COR-L47 (cell line): Measurements from ENCODE around the gene OTUD4.
"Not testable (repeated sequence)": the region's sequence is repeated elsewhere in the genome, so short reads cannot be mapped to it uniquely, and the experiment has no call there.

Experiments used
- DNase-seq: peaks from one replicate; lab custom pipeline; 2025; lab: John Stamatoyannopoulos, UW

OTUD4 gene, protein sequence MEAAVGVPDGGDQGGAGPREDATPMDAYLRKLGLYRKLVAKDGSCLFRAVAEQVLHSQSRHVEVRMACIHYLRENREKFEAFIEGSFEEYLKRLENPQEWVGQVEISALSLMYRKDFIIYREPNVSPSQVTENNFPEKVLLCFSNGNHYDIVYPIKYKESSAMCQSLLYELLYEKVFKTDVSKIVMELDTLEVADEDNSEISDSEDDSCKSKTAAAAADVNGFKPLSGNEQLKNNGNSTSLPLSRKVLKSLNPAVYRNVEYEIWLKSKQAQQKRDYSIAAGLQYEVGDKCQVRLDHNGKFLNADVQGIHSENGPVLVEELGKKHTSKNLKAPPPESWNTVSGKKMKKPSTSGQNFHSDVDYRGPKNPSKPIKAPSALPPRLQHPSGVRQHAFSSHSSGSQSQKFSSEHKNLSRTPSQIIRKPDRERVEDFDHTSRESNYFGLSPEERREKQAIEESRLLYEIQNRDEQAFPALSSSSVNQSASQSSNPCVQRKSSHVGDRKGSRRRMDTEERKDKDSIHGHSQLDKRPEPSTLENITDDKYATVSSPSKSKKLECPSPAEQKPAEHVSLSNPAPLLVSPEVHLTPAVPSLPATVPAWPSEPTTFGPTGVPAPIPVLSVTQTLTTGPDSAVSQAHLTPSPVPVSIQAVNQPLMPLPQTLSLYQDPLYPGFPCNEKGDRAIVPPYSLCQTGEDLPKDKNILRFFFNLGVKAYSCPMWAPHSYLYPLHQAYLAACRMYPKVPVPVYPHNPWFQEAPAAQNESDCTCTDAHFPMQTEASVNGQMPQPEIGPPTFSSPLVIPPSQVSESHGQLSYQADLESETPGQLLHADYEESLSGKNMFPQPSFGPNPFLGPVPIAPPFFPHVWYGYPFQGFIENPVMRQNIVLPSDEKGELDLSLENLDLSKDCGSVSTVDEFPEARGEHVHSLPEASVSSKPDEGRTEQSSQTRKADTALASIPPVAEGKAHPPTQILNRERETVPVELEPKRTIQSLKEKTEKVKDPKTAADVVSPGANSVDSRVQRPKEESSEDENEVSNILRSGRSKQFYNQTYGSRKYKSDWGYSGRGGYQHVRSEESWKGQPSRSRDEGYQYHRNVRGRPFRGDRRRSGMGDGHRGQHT

DNA sequence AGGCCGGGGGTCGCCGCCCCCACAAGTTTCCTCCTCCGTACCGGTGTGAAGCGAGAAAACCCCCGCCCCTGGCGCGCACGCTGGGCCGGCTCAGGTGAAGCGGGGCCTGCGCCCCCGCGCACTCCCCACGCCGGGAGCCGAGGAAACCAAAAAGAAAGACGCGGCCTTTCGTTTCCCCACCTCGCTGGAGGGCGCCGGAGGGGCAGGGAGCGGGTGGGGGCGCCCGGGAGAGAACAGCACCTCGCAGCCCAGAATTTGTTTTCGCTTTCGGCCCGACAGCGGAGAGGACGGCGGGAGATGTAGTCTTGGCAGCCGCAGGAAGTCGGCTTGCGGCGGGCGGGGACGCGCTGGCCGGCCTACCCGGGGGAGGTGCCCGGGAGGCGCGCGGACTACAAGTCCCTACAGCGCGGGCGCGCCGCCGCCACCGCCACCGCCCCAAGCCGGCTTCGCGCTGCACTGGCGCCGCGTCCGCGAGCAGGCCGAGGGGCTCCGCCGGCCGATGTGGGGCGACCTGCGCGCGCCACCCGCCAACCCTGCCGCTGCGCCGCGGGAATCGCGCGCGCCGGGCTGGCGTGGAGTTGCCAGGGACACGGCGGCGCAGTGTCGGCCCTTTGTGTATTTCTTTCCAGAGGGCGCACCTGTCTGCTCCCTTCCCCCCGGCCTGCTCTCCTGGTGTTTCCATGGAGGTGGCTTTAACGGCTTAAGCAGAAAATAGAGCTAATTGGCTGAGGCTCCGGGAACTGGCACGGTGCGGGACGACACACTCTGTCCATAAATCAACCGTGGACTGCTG is at the start of gene OTUD4:
Gene OTUD4, minus strand, starts transcription at position 292 of the 793 bp plus-strand sequence. CDS start 616 bp downstream, outside the sequence.
- DNase-seq = peak; percentile 99

DNA sequence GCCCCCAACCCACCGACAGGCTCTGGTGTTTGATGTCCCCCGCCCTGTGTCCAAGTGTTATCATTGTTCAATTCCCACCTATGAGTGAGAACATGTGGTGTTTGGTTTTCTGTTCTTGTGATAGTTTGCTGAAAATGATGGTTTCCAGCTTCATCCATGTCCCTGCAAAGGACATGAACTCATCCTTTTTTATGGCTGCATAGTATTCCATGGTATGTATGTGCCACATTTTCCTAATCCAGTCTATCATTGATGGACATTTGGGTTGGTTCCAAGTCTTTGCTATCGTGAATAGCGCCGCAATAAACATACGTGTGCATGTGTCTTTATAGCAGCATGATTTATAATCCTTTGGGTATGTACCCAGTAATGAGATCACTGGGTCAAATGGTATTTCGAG is 42.8 kb upstream of the OTUD4 start:
- DNase-seq = not testable (repeated sequence)

DNA sequence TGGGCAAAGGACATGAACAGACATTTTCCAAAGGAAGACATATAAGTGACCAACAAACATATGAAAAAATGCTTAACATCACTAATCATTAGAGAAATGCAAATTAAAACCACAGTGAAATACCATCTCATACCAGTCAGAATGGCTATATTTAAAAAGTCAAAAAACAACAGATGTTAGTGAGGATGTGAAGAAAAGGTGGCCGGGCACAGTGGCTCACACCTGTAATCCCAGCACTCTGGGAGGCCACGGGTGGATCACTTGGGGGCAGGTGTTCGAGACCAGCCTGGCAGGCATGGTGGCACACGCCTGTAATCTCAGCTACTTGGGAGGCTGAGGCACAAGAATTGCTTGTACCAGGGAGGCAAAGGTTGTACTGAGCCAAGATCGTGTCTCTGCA is 41.1 kb upstream of the OTUD4 start:
- not testable (repeated sequence) for DNase-seq

DNA sequence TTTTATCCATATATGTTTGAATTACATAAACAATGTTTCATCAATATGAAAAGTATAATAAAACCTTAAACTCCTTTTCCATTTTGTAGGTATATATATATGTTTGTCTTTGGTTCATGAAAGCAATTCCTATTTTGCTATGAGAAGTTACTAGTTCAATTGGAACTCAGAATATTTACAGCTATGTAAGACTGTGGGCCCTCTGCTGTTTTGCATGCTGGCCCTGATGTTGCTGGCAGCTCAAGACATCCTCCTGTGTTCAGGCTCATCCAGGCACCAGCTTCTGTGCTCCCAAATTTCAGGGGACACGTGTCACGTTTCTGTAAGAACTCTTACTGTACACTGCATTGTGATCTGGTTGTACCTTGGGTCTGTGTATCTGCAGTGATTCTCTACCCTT is 38.7 kb upstream of the OTUD4 start:
- no peak for DNase-seq

DNA sequence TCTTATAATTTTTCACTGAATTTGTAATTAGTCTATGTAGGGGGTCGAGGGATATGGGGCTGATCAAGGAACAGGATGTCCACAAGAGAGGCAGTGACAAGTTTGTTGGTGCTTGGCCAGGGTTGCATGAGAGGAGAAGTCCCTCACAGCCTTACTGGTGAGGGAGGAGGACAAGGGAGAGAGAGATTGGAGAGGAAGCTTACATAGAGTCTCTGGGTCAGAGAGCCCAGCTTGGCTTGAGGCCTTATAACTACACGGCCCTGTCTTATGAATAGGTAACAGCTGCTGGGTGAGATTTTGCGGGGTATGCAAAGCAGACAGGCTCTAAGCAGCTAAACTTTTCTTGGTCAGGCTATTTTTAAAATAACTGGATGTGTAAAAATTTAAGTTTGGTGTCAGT is 37.9 kb upstream of the OTUD4 start:
- no peak for DNase-seq

DNA sequence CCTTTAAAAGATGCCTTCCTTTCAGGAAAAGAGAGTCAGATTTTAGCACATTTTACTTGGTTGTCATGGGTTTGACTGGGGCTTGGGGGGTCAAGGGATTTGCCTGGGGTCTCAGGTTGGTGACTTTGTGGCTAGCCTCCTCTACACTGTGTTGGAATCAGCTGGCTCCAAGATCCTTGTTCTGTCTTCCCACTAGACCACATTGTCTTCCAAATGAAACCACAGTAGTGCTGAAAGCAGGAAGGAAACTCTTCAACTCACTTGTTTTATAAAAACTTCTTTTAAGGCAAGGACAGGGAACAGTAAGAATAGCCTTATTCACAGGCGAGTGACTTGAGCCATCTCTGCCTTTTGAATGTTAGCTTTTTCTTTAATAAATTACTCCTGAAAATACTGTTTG is 37.0 kb upstream of the OTUD4 start:
- DNase-seq = no peak

DNA sequence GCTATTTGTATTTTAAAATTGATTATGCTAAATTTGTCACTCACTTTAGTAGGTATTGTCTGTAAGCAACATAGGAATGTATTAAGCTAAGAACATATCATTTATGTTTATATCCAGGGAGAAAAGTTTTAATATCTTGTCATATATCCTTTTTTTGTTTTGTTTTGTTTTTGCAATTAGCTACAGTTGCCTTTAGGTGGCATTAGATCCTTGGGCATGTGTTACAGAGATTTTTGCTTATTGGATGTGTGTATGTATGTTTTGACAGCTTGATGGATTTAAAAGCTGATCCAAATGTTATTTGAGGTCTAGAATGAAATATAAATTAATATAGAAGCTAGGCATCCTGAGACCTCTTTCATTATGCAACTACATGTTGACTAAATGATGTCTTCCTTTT is 36.1 kb upstream of the OTUD4 start:
- peak; percentile 15 for DNase-seq

DNA sequence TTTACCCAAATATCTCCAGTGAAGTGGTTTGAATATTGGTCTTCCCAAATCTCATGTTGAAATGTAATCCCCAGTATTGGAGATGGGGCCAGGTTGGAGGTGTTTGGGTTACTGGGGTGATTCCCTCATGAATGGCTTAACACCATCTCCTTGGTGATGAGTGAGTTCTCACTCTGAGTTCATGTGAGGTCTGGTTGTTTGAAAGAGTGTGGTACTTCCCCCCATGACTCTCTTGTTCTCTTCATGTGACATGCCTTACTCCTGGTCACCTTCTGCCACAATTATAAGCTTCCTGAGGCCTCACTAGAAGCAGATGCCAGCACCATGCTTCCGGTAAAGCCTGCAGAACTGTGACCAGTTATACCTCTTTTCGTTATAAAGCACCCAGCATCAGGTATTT is 32.9 kb upstream of the OTUD4 start:
- DNase-seq = no peak

DNA sequence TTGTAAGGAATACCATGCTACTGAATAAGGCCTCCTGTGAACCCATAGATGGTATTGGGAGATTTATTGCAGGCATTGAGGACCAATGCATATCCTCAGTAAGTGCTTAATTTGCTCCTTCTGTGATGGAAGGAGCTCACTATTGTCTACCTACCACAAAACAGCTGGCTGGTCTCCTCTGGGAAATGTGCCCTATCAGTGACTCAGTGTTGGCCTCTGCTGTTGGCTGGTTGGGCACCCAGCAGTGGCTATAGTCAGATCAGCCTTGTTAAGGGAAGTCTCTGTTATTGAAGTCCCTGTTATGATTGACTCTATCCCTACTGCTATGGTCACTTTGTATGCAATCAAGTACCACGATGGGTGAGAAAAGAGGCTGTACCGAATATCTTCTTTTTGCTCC is 27.5 kb upstream of the OTUD4 start:
- no peak for DNase-seq

DNA sequence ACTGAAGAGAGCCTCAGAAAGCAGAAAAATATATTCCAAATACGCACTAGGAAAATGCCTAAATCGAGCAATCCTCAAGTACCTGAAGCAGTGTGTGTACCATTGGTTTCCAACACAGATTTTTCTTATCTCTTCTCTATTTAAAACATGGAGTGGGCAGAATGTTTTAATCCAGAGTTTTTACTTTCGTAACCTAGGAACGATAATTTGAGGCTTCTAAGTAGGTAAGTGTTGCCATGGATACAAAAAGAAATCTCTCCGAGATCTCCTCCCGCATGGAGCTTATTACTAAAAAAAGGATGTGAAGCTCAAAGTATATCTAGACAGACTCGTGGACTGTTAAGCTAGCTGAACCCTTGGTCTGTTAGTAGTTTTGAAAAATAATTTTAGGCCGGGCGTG is 23.0 kb upstream of the OTUD4 start:
- no peak for DNase-seq

DNA sequence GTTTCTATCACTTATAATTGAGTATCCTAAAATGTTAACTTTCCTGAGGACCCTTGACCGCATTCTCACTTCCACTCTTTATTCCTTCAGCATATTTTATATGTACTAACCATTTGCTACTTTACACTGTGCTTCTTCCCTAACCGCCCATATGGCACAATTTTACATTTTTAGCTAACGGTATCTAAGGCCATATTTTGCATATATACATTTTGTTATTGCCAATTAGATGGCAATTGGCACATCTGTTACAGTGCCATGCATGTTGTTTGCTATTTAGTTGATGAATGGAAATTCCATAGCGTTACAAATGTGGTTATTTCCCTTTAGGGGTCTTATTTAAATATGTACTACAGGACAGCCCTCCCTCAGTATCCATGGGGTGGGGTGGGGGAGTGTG is 20.0 kb upstream of the OTUD4 start:
- no peak for DNase-seq

DNA sequence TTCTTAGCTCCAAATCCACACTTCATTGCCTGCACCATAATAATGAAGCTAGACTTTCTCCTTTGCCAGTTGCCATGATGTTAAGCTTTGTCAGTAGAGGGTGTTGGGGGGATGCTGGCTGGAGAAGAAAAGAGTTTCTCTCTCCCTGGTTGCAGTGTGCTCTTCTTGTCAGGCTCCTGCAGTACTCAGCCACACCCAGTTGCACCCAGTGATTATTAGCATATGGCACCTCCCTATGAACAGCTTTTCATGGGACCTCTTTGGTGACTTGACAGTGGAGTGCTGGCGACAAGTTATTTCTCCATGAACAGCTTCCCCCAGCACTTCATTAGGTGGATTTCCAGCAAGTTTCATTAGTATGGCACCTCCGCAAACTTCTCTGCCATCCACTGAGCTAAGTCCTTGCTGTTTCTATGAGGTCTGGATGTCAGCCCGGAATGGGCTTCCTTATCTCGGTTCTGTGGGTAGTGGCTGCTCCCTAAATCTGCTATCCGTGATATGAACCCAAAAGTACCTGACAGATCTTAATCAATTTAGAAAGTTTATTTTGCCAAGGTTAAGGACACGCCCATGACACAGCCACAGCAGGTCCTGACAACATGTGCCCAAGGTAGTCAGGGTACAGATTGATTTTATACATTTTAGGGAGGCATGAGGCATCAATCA is 18.8 kb upstream of the OTUD4 start:
- no peak for DNase-seq

DNA sequence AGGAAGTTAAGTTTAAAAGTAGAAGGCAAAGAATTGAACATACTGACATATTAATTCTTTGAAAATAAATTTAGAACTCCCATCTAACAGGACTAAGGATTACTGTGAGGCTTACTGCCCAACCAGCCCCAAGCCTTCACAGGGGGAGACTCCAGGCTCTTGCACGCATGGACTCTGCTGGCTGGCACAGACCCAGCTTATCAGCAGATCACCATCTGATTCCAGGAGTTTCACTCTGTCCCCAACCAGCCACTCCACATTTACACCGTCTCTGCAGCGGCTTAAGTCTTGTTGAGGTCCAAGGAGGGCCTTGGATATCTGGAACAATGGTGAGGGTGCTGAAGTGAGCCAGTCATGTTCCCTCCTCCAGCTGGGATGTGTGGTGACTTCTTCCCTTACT is 16.4 kb upstream of the OTUD4 start:
- DNase-seq = no peak

DNA sequence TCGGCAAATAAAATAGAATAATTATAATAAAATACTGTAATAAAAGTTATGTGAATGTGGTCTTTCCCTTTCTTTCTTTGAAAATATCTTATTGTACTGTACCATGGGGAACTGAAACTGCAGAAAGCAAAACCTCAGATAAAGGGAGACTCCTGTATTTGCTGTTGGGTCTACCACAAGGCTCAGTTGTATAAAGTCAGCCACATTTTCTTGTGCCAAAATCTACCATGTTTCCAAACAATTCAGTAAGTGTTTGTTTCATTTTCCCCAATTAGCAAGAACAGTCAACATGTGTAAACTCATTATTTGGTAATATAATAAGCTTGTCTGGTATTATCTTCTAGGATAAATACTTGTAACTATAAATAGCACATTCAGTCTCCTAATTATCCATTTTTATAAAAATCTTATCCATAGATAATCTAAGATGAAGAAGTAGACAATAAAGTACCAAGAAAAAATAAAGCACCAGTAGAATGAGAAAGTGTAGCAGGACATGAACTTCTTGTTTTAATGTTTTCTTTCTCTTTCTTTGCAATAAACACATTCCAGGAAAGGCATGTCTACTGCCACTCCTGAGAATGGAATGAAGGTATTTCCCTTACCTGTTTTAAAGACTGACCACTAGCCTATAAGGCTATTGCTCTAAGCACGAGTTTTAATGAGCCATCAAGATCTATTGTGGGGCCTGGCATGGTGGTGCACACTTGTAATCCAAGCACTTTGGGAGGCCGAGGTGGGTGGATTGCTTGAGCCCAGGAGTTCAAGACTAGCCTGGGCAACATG is 15.0 kb upstream of the OTUD4 start:
- no peak for DNase-seq

DNA sequence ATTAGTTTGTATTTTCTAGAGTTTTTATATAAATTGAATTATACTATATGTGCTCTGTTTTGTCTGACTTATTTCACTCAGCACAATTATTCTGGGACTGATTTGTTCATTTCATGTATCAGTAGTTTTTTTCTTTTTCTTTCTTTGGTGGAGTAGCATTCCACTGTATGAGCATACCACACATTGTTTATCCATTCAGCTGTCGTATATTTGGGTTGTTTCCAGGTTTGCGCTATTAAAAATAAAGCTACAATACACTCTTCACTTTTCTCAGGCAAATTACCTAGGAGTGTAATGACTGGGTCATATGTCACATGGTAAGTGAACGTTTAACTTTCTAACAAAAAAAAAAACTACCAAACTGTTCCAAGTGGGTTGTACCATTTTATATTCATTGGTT is 9.6 kb upstream of the OTUD4 start:
- no peak for DNase-seq

DNA sequence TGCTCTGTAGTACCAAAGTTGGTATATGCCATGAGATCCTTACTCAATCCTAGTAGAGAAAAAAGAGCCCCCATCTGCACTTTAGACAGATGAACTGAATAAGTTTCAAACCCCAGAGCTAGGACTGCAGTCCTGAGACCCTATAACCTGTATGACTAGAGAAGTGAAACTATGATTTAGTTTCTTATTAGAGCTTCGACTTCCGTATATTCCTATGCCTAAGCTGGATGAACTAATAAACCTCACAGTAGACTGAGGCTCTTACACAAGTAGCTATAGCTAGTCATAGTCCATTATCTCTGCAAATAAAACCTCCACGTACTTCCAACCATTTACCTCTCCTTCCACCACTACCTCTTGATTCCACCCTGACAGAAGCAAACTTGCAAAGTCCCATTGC is 6.3 kb upstream of the OTUD4 start:
- no peak for DNase-seq

DNA sequence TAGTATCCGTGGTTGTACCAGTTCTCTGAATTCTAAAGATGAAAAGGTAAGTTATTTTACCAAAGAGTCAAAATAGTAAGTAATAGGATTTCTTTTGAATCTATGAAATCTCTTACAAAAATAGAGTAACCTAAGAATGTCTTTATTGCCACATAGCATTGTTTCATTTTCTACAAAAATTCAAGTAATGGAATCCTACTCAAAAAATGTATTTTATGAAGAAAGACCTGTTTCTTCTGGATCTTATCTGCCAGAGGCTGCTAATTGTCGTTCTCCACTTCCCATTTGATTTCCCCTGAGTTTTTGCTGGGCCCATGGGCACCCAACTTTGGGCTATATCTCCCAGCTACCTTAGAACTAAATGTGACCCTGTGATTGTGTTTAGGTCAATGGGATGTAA is 3.2 kb upstream of the OTUD4 start:
- DNase-seq = no peak

DNA sequence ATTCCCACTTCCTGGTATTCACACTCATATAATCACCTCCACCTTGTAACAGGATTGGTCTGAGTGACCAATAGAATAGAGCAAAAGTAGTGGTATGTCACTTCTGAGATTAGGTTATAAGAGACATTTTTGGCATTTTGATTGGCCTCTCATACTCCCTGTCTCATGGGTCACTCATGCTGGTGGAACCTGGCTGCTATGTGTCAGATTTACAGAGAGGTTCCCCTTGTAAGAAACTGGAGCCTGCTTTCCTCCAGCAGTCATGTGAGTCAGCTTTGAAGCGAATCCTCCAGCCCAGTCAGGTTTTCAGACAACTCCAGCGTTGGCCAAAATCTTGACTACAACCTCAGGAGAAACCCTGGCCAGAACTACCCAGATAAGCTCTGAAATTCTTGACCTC is 2.6 kb upstream of the OTUD4 start:
- no peak for DNase-seq

DNA sequence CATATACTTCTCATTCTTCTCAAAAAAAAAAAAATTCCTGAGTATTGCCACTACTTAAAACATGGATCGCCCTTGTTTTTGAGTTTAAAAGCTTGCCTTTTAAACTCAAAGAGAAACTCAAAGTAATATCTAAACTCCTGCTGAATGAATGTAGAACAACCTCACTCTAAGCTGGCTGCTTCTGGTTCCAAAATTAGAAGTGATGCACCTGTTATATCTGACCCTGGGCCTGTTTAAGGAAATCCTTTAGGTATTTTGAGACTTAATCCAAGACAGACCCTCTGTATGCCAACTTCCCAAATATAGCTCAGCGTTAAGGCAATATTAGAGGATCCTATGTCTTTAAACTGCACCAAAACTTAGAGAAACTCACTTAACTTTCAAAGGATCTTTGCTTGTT is 1.8 kb upstream of the OTUD4 start:
- DNase-seq = no peak

DNA sequence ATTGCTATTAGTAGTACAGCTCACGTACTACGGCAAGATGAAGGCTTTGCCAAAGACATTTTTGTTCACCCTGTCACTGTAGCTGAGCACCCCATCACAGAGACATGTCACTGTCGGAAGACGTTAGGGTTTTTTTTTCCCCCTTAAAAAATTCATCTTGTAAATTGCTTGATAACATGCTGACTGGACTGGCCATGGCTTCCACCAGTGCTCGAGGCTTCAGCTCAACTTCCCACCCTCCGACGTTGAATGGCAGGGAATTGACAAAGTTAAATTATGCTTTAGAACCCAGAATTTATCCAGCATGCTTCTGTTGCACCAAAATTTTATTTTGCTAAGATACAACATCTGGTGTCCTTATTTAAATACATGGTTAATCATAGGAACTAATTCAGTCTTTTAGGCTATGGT is 707 bp upstream of the OTUD4 start:
- no peak for DNase-seq

DNA sequence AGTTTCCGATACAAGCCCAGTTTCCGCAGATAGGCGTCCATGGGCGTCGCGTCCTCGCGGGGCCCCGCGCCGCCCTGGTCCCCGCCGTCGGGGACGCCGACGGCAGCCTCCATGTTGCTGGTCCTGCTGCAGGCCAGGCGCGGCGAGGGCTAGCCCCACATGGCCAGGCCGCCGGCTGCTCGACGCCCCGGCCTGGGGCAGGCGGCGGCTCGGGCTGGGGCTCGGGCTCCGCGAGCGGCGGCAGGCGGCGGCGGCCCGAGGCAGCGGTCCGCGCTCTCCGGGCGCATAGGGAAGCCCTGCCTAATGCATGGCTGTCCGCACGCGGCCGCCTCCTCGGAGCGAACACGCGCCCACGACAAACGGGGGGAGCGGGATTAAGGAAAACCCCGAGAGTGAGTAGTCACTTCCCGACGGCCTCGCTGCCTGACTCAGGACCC is 510 bp downstream of the OTUD4 start:
- not testable (repeated sequence) for DNase-seq
